Astrocyte of the hippocampus (primary cell): ENCODE results near the gene PPM1J.
A peak's percentile ranks its signal among the peaks of the same experiment; 100 is the strongest.

Source experiments
- DNase-seq: peaks from one replicate; pipeline ENCODE4 v3.0.0; 2011; ENCODE audit warnings: low read depth, low spot score

PPM1J gene

GRCh38 chr1:112687785-112688496, 27.2 kb downstream of the PPM1J start:
- DNase-seq, result no peak

DNA sequence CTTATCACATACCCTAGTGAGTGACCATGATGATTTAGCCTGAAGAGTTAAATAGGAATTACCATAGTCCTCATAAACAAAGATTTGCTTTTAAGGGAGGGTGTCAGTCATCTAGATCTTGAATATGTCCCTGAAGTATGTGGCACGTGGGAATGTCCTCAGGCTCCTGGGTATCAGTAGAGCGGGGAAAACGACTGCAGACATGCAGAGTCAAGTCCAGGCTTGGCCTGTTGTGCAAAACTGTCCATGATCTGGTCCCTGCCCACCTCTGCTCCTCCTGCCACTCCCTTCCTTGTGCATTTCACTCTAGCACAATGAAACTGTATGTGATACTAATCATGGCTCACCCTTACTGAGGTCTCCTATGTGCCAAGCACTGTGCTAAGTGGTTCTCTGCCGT, 27.8 kb downstream of the PPM1J start:
- no peak for DNase-seq

DNA sequence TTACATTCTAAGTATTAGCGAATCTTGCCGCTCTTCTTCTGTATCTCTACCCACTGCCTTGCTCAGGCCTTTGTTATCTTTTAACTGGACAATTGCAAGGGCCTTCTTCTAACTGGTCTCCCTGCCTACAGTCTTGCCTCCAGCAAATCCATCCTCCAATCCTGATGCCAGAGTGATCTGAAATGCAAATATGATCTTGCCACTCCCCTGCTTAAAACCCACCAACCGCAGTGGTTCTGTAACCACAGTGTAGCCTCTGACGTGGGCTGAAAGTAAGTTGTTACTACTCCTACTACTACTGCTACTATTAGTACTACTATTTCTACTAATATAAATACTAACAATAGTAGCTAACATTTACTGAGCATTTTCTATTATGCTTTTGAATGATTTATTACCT, 28.3 kb downstream of the PPM1J start:
- DNase-seq, result no peak

DNA sequence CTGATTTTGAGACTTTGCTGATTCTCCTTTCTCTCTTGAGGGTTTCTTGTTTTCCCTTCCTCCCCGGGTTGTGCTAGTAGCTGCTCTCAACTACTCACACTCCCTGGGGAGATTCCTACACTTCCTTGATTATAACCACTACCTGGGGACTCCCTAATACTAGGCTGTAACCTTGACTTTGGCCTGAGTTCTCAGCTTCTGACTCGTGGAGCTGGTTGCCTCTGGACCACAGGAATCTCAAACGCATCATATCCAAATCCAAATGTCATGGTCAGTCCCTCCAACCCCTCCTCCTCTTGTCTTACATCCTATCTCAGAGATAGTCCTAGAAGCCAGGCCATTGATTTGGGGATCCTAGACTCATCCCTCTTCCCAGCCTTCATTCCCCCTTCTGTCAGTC, 28.7 kb downstream of the PPM1J start:
- DNase-seq, result no peak

DNA sequence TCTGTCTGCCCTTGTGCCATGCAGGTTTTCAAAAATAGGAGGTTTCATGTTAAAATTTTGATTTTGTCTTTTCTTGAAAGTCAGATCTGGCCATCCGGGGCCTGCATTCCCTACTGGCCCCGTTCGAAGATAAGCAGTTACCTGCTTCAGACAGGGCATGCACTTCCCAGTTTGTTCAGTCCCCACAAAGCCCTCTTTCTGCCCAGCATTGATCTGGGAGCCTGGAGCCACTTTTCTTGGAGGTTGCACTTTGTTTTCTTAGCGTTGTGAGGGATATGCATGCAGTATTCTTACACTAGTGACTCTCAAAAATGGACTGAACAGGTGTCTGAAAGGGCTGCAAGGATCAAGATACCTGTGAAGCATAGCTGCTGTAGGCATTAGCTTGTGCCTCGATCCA, 29.2 kb downstream of the PPM1J start:
- no peak for DNase-seq

GRCh38 chr1:112678605-112679004, 36.5 kb downstream of the PPM1J start:
- DNase-seq, result no peak

DNA sequence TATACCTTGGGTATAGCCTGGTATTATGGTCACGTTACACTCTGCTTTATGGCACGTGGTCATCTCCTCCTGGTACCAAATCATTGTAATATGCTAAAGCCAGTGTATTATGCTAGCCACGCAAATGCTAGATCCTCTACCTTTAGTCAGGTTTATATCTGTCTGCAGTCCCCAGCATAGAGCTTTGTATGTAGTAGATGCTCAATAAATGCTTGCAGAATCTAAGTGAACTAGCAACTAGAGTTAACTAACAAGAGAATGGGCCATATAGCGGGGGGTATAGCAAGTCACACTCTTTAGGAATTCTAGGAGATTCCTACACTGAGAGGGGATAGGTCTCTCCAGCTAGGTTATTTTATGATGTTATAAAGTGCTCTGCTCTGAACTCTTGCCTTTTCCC, 37.6 kb downstream of the PPM1J start:
- no peak for DNase-seq

GRCh38 chr1:112676543-112676942, 38.6 kb downstream of the PPM1J start:
- no peak for DNase-seq

GRCh38 chr1:112675728-112676381, 39.3 kb downstream of the PPM1J start:
- no peak for DNase-seq

DNA sequence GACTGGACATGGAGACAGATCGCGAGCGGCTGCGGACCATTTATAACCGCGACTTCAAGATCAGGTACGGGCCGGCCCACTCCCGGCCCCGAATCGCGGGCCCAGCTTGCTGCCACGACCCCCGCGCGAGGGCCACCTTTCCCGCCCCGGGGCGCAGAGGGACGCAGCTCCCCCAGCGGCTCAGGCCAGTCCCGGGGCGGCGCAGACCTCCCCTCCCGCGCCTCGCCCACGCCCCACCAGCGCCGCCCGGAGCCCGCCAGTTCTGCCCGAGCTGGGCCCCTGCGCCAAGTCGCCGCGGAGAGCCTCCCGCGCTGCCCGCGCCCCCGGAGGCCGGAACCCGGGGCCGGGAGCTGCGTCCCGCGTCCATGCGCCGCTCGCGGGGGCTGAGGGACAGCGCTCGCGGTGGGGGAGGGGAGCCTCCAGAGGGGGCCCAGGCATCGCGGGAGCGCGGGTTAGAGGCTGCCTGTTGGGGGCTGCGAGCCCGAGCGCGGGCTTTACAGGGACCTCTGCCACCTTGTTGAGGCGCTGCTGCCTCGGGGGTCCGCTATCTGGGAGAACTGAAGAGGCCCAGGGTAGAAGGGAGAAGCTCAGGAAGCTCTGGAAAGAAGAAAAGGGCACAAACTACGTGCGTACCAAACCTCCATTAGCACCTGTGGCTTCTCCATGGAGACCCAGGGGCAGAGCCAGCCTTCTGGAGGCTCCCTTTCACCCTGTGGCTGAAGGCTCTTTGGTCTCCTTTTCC, 40.0 kb downstream of the PPM1J start:
- peak; percentile 79 for DNase-seq

GRCh38 chr1:112674440-112674985, 40.6 kb downstream of the PPM1J start, which contains the start of gene MOV10:
MOV10 (plus strand) TSS chr1:112674659; CDS start chr1:112674913, 254 bp downstream.
- peak; percentile 87 for DNase-seq

- DNase-seq, result peak; percentile 68
Measured at GRCh38 chr1:112673592-112674439, 41.3 kb downstream of the PPM1J start.

- no peak for DNase-seq
Measured at GRCh38 chr1:112672842-112673241, 42.3 kb downstream of the PPM1J start.

- peak; percentile 55 for DNase-seq
Measured at GRCh38 chr1:112672009-112672408, 43.1 kb downstream of the PPM1J start.

- DNase-seq, result no peak
Measured at GRCh38 chr1:112666946-112667345, 48.2 kb downstream of the PPM1J start.

DNA sequence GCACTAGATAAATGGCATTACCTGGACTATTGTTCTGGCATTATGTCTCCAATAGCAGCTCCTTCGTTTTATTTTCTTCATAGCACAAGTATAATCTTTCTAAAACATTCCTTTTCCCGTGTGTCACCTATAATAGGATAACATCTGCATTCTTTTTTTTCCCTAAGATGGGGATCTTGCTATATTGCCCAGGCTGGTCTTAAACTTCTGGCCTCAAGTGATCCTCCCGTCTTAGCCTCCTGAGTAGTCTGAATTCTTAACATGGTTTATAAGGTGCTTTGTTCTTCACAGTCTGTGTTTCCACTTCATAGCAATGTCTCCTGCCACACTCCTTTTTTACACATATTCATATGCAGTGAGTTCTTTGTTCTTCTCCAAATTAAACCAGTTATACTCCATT, 49.3 kb downstream of the PPM1J start:
- DNase-seq, result no peak
